HPDE6-E6E7 (cell line): ENCODE measurements around the gene SLC9A3.

Source experiments
- DNase-seq: peaks from one replicate; pipeline ENCODE4 v3.0.0; 2011; ENCODE audit warnings: missing footprints; ENCODE audit errors: extremely low spot score

SLC9A3 gene

DNA sequence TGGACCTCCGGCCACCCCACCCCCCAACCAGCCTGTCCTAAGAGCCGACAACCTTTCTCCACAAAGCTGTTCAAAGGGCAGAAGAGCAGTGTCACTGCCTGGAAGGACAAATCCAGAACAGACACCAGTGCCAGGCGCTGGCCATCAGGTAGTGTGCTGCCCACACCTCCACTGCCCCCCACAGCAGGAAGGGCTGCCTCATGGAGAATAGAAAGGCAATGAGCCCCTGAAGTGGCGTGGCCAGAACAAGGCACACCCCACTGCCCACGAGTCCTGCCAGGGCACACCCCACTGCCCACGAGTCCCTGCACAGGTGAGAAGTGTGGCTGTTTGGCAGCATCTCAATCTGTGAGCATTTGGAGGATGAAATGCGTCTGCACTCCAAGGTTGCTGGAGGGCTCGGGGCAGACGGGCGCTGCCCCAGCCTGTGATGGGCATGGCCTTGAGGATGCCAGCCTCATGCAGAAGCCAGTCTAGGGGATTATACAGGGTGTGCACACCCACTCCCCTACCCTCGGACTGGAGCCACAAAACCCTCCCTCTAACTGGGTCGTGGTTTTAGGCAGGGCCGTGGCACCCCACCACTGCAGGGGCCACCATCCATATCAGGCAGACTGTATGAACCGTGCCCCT is 2.3 kb upstream of the SLC9A3 start:
- DNase-seq, result no peak

DNA sequence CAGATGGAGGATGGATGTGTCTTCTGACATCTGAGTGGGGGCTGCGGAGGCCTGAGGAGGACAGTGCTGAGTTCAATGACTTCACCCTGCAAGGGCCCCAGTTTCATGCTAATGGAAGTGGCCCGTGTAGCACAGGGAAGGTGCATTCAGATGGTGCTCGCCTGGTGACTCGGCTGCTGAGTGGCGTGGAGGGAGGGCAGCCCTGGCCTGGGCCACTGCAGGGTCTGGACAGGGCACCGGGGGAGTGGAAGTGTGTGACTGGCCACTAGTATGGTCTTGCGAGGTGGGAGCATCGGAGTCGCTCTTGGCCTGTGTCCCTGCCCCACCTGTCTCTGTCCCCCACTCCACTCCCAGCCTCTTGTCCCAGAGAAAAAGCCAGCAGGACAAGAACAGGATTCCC is 1.7 kb upstream of the SLC9A3 start:
- DNase-seq, result no peak

DNA sequence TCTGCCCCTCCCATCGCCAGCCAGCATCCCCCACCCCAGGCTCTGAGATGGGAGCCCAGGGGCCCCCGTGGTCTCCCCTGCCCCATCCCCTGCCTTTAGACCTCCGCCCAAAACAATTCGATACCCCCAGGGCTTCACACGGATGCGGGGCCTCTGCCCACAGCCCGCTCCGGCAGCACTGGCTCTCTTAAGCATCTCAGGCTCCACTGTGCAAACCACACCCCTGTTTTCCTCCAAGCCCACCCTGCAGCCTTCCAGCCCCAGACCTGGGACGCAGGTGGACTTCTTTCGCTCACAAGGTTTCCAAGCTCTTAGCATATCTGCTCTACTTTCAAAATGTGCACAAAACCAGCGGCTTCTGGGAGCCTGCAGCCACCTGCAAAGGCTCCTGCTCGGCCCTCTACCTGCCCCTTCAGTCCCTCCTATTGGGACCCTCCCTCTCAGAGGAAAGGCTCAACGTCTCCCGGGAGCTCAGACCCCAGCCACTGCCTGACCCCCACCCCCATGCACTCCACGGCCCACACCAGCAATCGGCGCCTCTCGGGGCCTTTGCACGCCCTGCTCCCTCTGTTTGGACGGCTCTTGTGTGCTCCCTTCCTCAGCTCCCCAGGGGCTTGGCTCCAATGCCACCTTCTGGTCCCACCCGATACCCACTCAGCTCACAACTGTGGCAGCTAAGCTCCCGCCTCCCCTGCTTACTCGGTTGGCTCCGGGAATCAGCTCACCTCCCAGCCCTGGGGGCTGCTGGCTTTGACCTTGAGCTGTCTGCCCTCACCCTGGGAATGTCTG is 918 bp upstream of the SLC9A3 start:
- DNase-seq, result no peak

DNA sequence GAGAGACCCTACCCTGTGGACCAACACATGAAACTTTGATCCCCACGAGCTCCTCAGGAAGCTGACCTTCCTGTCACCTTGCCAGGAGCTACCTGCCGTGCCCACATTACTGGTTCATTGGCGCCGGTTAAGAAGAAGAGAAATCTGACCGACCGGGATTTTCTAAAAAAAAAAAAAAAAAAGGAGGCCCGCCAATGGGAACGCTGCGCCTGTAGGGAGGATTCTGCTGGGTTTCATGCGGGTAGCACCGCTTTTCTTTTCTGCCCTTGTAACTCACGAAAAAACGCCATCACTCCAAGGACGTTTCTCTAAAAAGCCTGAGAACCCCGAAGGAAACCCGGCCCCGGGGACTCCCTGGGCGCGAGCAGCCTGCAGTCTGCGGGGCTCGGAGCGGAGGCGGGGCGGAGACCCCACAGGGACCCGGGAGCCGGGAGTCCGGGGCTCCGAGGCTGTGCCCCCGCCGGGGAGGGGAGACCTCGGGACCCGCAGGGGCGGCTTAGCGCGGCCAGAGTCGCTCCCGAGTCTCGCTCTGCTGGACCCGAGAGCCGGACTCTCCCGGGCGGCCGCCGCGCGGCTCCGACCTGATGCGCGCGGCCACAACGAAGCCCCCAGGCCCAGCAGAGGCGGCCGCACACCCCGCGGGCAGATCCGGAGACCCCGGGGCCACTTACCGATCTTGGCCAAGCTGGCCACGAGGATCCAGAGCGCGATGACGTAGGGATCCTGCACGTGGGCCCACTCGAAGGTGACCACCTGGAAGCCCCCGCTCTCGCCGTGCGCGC is 617 bp downstream of the SLC9A3 start:
- DNase-seq, result no peak

DNA sequence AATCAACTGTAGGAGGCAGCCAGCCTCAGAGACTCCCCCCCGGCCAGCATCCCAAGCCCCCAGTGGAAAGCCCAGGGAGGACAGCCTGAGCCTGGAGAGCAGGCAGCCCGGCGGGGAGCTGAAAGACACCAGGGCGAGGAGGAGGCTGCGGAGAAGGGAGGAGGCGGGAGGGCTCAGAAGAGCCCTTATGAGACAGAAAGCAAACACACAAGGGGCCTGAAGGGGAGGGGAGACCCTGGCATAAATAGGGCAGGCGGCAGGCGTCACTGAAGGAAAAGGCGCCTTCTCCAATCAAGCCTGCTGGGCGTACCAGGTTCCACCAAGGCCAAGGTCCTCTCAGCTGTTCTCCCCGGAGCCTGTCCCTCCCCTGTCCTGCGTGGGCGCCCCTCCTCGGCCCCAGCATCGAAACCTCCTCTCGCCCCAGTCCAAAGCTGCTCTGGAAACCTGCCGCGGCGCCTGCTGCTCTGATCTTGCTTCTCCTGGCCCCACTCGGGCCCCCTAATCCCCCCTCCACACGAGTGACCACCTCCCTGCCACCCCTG is 1.3 kb downstream of the SLC9A3 start:
- no peak for DNase-seq

DNA sequence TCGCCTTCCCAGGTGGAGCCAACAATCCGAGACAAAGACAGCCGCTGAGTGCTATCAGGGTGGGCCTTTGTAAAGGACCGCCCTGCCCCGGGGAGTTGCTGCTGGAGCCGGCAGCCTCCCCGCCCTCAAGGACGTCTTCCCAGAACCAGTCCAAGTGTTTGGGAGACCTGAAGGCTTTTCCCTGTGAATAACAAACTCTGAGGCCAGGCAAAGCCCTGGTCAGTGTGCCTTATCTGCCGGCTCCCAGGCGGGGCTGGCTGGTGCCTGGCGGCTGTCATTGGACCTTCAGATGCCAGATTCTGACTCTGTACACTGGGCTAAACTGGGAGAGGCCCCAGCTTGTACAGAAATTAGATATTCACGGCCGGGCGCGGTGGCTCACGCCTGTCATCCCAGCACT is 2.1 kb downstream of the SLC9A3 start:
- DNase-seq, result no peak

DNA sequence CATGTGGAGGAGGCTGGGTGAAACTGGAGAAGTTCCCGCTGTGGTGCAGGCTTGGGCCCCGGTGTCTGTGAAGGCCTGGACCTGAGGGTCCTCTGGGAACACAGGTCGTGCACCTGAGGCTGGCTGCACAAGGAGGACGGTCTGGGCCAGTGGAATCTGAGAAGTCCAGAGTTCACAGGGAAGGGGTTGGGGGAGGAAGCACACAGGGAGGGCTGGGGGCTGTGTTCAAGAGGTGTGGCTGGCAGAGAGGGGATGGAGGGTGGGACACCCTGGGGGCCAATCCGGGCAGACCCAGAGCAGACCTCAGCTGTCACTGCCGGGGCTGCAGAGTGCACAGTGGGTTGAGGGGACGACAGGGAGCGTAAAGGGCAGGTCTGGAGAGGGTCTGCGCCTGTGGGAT is 2.6 kb downstream of the SLC9A3 start:
- DNase-seq, result no peak

DNA sequence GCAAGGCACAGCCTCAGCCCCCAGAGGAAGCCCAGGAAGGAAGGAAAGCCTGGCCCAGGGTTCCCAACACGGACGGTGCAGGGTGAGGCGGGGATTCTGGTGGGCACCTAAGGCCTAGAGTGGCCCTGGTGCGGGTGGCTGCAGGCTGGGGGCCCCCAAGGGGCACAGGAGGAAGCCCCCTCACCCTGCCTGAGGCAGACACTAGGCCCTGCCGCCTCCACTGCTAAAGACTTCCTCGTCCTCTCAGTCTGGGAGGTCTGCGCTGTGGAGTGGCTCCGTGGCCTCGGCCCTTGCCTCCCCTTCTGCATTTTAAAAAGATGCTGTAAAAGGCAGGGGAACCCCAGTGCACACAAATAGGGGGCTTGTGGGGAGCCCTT is 3.4 kb downstream of the SLC9A3 start:
- DNase-seq, result no peak

DNA sequence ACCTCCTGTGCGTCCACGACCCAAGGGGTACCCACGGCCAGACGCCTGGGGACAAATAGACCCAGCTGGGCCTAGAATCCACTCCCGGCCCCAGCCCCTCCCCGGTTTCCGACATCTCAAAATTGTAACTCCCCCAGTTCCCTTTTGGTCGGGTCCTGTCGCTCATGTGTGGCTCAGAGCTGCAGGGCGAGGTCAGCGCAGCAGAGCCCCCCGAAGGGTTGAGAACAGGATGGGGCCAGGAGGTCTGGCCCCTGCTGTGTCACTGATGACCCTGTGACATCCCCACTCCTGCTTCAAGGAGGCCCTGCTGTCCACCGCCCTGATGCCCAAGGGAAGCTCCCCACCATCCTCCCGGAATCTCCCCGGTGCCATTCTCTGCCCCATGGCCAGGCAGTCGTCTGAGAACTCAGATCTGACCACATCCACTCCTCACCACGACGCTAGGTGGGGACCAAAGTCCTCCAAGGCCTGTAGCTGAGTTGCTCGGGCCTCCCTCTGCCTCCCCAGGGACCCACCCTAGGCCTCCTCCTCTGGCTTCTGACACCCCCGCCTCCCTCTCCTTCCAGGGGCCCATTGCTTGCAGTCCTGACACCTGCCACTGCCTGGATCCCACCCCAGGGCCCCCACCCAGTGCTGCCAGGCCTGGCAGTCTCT is 3.9 kb downstream of the SLC9A3 start:
- DNase-seq, result no peak

DNA sequence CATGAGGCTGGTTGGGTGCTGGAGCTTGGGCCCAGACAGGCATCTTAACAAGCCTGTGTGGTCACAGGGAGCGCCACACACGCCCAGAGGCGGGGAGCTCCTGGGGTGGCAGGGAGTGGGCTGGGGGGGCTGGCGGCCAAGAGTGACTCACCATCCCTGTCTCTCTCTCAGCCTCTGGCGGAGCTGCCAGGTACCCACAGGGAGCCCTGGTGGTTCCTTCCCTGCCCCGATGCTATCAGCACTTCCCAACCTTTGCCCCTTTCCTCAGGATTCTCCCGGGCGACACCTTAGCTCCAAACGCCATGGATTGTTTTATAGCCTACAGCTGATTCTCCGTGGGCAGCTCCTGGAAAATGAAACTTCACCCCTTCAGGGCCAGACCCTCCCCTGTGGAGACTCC is 5.5 kb downstream of the SLC9A3 start:
- DNase-seq, result no peak

DNA sequence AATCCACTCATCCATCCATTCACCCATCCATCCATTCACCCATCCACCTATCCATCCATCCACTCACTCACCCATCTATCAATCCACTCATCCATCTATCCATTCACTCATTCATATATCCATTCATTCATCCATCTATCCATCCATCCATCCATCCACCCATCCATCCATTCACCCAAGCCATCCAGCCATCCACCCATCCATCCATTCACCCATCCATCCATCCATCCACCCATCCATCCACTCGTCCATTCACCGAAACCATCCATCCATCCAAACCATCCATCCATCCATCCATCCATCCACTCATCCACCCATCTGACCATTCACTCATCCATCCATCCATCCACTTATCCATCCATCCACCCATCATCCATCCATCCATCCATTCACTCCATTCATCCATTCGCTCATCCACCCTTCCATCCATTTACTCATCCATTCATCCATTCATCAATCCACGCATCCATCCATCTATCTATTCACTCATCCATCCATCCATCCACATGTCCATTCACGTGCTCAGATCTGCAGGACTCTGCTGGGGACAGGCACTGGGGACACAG is 6.6 kb downstream of the SLC9A3 start:
- DNase-seq, result no peak

DNA sequence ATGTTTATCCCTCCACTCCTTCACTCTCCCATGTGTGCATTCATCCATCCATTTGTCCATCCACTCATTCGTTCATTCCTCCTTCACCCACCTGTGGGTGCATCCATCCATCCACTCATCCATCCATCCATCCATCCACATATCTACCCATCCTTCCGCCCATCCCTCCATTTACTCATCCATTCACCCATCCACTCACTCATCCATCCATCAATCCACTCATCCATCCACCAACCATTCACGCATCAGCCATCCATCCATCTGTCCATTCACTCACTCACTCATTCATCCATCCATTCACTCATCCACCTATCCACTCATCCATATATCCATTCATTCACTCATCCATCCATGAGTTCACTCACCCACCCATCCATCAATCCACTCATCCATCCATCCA is 7.3 kb downstream of the SLC9A3 start:
- DNase-seq, result no peak

DNA sequence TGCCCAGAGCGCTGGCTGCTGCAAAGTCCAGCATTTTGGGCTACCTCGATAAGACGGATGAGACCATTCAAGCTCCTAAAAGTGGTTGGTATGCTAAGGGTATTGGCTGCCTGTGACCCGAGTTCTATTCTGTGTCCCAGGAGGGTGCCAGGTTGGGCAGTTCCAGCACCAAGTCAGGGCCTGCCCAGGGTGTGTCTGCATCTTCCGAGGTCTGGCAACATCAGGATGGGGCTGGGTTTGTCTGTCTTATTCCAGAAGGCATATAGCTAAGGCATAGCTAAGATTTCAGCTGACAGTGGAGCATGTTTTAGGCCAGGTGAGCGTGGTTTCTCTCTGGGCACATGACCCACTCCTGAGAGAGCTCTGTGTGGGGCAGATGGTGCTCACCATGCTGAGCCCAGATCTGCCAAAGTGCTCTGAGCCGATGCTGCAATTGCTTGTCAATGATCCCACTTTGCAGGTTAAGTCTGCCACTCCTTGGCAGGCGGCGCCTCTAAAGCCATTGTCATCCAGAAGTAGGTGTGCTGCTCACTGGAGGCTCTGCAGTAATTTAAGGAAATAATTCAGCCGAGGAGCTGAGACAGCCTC is 7.8 kb downstream of the SLC9A3 start:
- peak; percentile 27 for DNase-seq

DNA sequence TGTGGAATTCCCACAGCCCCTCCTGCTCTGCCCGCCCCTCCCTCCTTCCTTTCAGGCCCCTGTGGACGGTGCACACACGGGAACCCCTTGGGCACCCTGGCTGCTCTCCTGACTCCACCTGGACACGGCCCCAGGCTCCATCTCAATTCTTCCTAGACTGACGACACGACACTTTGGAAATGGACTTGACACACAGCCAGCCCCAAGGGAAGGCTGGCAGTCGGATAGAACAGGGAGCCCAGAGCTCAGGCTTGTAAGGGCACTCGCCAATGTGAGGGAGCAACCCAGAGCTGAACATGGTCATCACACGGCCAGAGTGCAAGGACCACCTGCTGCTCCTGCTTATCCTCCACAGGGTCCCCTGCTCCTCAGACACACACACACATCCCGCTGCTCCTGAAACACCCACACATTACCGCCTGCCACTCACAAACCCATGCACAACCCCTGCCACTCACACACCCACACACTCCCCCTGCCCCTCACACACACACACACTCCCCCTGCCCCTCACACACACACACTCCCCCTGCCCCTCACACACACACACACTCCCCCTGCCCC is 8.9 kb downstream of the SLC9A3 start:
- no peak for DNase-seq

DNA sequence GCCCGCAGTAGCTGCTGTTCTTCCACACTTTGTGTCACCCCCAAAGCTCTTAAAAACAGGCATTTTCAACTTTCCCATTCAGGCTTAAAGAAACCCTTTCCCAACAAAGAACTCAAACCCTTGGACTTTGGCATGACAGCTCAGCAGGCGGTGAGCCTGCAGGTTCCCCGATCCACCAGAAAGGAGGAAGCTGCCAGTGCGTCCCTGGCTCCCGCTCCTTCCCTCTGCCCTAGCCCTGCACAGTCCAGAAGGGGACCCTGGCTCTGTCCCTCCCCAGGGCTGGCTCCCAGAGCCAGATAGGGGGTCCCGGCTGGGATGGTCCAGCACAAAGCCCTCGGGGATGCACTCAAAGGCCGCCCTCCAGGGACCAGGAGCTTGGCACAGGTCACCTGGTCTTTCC is 9.6 kb downstream of the SLC9A3 start:
- DNase-seq, result no peak

DNA sequence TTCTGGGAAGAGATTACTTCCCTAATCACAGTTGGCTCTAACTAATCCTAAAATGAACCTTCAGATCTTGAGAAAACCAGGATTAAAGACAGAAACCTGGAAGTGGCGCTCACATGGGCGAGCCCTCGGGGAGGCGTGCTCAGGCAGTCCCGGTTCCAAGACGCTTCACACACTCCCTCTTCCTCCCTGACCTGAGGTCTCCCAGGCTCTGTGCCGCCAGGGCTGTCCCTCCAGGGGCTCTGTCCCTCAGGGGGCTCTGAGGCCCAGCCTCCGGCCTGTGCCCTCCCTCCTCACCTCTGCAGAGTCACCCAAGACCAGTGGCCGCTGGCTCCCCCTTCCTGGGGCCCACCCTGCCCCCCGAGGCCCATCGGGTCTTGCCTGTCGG is 10.2 kb downstream of the SLC9A3 start:
- no peak for DNase-seq

DNA sequence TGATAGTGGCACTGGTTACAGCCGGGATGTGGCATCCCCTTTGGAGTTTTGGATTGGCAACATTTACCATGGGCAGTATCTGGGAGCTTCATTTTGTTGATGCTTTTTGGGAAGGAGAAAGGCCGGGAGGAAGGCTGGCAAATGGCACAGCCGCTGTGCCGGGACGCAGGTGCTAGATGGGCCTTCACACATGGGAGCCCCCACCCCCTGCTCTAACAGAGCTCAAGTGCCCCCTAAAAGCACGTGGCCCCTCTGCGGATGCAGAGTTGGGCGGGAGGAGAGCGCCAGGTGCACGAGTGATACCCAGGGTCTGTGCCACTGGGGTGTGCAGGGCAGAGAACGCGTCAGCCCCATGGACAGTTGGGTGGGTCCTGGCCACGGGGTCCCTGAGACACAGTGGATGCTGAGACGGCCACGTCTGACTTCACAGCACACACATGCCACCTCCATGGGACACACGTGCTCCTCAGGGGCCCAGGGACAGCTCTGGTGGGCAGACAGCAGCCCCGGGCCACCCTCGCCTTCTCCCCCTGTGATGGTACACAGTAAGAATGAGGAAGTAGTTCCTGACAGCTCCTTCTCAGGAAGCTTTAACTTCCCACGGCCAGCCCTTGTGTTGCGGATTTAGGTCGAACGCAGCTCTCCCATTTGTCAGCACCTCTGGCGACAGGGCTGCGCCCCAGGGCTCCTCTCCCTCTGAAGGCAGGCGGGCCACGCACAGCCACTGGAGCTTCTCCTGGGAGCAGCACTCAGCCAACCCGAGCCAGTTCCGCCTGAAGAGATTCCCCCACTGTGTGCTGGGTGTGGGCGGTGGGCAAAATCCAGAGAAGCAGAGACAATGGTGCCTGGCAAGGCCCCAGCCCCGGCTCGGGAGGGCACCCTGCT is 10.8 kb downstream of the SLC9A3 start:
- DNase-seq, result no peak

DNA sequence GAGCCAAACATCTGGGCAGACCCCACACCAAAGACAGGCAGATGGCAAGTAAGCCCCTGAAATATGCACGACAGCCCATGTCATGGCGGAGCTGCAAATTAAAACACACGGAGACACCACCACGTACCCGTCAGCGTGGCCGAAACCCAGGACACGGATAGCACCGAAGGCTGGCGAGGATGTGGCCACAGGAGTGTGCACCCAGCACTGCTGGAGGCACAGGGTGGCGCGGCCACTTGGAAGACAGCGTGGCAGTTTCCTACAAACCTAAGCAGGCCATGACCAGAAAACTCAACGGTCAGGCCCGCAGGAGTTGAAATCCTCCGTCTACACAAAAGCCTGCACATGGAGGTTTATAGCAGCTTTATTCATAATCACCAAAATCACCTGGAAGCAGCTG is 12.8 kb downstream of the SLC9A3 start:
- DNase-seq, result no peak

DNA sequence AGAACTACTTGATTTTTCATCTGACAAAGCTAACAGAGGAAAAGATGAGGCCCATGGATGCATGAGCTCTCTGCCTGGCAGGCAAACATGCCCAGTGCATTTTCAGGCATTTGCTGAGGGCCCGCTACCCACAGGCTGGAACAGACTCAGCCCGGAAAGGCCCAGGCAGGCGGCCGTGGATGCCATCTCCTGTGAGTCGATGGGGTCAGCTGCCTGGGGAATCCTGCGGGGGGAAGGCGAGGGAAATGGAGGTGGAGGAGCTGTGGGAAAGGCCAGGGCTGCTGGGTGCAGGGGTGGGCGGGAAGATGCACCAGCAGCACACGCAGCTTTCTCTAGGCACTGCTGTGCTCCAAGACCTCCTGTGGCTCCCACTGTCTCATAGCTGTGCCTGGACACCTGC is 13.7 kb downstream of the SLC9A3 start:
- no peak for DNase-seq

DNA sequence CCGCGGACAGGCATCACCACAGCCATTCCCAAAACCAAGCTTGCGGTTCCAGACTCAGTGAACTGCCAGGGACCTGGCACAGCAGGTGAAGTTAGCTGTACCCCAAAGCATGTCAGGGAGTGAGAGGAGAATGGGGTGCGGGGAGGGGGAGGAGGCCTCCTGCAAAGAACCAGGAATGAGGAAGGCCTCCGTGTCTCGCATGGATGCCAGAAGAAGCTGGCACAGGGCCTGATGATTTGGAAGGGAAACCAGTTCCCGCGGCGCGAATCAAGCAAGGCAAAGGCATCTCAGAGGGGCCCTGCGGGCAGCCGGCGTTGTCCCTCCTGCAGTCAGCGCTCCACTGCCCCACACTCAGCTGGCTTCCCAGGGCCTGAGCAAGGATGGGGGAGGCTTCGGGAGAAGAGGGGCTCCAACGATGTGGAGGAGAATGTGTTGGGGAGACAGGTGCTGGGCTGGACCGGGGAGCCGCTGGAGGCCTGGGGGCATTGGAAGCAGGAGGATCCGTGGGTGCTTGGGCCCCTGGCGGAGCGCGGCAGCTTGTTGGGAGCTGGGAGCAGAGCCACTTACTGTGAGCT is 14.6 kb downstream of the SLC9A3 start:
- no peak for DNase-seq
